ENCODE measurements around the gene XRCC4.
"Not testable (repeated sequence)": the region's sequence is repeated elsewhere in the genome, so short reads cannot be mapped to it uniquely, and the experiment has no call there.

XRCC4 gene

GRCh38 chr5:83118471-83118870 lies 41.1 kb downstream of the XRCC4 start:
- DNase-seq (ENCODE audit: low spot score), result peak; percentile 42

GRCh38 chr5:83118976-83119375 lies 41.6 kb downstream of the XRCC4 start:
- DNase-seq (ENCODE audit: low spot score), result no peak

GRCh38 chr5:83124593-83124992 lies 47.2 kb downstream of the XRCC4 start:
- DNase-seq (ENCODE audit: low spot score), result no peak

GRCh38 chr5:83125560-83125959 lies 48.2 kb downstream of the XRCC4 start:
- peak; percentile 10 for DNase-seq (ENCODE audit: low spot score)

GRCh38 chr5:83126501-83126900 lies 49.2 kb downstream of the XRCC4 start:
- no peak for DNase-seq (ENCODE audit: low spot score)

DNA sequence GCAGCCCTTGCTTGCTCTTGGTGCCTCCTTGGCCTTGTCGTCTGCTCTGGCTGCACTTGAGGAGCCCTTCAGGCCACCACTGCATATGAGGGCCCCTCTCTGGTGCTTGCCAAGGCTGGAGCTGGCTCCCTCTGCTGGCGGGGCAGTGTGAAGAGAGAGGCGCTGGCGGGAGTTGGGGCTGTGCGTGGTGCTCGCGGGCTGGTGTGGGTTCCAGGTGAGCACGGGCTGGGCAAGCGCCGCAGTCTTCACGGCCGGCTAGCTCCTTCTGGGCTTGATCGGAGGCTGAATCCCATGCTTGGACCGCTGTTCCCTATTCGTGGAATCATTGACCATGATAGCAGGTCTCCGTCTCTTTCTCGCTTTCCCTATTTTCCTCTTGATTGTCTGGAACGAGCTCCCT lies 56.5 kb downstream of the XRCC4 start:
- no peak for DNase-seq (ENCODE audit: low spot score)

- DNase-seq (ENCODE audit: low spot score), result no peak
These were observed 65.2 kb downstream of the XRCC4 start for GRCh38 chr5:83142526-83142925.

- peak; percentile 18 for DNase-seq (ENCODE audit: low spot score)
These were observed 67.9 kb downstream of the XRCC4 start for GRCh38 chr5:83145241-83145640.

DNA sequence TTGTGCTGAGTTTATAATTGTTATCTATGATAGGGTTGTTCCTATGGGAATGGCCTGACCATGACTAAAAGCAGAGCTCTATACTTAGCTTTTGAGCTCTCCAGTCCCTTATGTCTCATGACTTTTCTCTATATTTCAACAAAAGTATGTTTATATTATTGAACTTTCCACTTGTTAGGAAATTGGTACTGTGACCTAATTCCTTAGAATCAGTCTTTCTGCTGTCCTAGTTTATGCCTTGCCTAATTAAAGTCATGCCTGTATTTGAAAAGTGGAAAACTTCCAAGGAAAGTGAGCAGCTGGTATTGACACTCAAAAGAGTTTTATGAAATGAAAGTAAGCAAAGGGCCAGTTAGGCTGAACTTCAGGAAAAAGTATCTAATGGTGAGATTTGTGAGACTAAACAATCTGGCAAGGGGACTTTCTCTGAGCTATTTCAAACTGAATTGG lies 68.6 kb downstream of the XRCC4 start:
- DNase-seq (ENCODE audit: low spot score), result no peak

GRCh38 chr5:83146441-83146840 lies 69.1 kb downstream of the XRCC4 start:
- DNase-seq (ENCODE audit: low spot score), result no peak

DNA sequence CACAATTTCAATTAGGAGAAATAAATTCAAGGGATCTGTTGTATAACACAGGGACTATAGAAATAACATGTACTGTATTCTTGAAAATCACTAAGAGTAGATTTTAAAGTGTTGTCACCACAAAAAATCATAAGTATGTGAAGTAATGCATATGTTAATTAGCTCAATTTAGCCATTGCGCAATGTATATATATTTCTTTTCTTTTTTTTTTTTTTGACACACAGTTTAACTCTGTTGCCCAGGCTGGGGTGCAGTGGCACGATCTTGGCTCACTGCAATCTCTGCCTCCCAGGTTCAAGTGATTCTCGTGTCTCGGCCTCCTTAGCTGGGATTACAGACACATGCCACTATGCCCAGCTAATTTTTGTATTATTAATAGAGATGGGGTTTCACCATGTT lies 70.2 kb downstream of the XRCC4 start:
- no peak for DNase-seq (ENCODE audit: low spot score)

GRCh38 chr5:83148370-83148769 lies 71.0 kb downstream of the XRCC4 start:
- DNase-seq (ENCODE audit: low spot score), result no peak

DNA sequence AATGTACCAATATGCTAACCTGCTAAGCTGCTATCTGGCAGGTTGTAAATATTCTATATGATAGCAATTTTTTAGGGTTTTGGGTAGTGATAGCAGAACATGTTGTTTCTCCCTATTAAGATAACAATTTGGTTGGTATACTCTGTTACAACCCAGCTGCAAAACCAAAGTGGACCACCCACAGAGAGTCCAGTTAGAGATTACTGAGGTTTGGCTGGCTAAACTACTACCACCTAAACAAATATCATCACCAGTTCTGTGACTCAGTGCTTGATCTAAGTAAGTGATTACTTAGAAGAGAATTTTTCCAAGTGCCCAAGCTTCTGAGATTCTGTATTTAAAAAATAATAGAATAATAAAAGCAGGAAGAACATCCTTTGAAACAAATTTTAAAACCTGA lies 72.3 kb downstream of the XRCC4 start:
- DNase-seq (ENCODE audit: low spot score), result peak; percentile 72

DNA sequence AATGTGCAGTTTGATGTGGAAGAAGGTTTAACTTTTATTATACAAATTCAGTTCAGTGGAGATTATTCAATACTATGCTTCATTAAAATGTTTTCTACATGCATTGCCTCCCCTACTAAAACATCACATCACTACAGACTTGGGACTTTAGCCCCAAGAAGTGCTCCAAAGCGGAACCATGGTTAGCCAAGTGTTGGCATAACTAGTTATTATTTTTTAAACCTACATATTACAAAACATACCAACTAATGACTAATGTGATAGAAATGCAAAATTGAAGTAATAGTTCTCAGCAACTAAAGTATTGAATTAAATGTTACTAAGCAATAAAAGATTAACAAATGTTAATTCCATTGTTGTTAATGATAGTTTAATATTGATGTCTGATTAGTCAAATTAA lies 74.5 kb downstream of the XRCC4 start:
- DNase-seq (ENCODE audit: low spot score), result peak; percentile 53

DNA sequence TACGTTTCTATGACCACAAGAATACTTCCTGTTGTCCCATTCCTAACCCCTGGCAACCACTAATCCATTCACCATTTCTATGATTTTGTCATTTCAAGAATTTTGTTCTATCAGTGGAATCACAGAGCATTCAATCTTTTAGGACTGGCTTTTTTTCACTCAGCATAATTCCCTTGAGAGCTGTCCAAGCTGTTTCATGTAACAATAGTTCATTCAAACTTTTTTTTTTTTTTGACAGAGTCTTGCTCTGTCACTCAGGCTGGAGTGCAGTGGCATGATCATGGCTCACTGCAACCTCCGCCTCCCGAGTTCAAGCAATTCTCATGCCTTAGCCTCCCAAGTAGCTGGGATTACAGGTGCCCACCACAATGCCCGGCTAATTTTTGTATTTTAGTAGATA lies 75.6 kb downstream of the XRCC4 start:
- not testable (repeated sequence) for DNase-seq (ENCODE audit: low spot score)

- DNase-seq (ENCODE audit: low spot score), result no peak
These were observed 78.7 kb downstream of the XRCC4 start for GRCh38 chr5:83156001-83156400.

- DNase-seq (ENCODE audit: low spot score), result no peak
These were observed 79.8 kb downstream of the XRCC4 start for GRCh38 chr5:83157163-83157562.

GRCh38 chr5:83162601-83163000 lies 85.3 kb downstream of the XRCC4 start:
- no peak for DNase-seq (ENCODE audit: low spot score)

GRCh38 chr5:83167538-83167937 lies 90.2 kb downstream of the XRCC4 start:
- DNase-seq (ENCODE audit: low spot score), result no peak

DNA sequence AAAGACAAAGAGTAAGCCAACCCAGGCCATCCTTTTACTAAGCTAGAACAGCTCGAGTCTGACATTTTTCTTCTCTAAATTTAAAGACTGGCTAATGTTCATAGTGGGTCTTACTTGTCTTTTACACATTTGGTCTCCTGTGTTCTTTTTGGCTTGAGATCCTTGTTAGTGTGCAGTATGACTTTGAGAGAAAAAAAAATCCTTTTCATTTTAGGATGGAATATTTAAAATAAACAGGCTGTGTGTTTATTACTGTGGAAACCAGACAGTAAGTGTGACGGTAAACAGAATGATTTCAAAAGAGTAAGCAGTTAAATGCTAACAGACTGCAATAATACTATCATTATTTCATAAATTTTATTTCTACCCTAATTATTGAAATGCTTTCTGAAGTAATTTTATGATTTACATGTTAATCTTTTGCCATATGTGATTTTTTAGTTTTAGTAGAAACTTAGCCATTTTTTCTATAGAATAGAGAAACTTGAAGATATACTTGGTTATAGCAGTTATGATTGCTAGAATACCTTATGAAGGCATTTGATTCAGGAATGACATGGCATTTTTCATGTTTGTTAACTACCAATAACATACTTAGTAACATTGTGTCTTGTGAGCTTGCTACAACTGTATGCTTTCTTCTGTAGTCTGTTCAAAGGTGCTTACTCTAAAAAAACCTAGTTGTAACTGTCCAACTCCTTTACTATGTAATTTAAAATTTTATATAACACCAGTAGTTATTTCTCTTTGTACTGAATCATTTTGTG lies 92.4 kb downstream of the XRCC4 start:
- DNase-seq (ENCODE audit: low spot score), result no peak

DNA sequence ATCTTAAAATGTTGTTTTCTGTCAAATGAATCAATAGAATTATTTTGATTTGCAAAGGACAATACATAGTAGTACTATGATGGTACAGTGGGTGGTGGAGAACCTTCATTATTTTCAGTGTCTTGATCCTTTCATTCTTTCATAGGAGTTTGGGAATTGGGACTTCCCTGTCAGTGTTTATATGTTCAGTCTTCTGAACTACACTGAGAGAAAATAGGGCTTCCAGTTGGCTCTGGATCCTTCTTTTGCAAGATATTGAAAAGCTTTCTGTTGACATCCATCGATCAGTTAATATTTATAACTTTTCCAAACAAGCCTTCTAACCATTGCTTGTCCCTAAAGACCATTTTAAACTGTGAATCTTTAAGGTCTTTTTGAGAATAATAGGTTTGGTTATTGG lies 94.7 kb downstream of the XRCC4 start:
- no peak for DNase-seq (ENCODE audit: low spot score)

GRCh38 chr5:83172655-83173054 lies 95.3 kb downstream of the XRCC4 start:
- DNase-seq (ENCODE audit: low spot score), result no peak

DNA sequence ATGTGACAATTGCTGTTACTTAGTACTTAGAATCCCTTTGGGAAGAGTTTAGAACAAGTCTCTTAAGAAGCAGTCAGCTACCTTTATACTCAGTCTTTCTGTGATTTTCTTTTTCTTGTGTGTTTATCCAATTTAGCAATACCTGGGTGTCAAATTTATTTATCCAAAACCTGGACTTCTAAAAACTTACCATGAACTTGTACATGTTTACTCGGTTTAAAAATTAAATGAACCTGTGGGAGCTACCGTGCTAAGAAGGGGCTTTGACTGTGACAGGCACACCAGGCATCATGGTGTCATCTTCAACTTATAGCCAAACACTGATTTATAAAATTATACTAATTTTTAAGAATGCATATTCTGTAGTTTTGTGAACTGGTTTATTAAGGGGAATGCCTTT lies 96.5 kb downstream of the XRCC4 start:
- DNase-seq (ENCODE audit: low spot score), result no peak

DNA sequence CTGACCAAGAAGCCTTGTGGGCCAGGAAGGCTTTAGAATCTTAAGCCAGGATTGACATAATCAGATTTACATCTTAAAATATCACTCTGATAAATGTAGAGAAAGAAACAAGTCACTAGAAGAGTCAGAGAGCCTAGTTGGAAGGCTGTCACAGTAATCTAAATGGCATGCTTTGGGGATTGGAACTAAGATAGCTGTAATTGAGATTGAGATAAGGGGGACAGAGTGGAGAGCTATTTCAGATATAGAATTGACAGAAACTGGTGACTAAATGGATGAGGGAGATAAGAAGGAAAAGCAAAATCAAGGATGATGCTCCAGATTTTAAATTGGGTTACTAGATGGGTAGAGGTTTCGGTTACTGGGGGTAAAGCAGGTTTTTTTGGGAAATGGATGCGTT lies 100.5 kb downstream of the XRCC4 start:
- no peak for DNase-seq (ENCODE audit: low spot score)

Data from kidney tubule cell (primary cell).